ENCODE measurements around the gene LGR4. TPM values are rescaled to one million over a fixed set of nuclear protein-coding genes. Genes with fewer than 3 reads are reported as not detected.
"Not testable (repeated sequence)": the region's sequence is repeated elsewhere in the genome, so short reads cannot be mapped to it uniquely, and the experiment has no call there.

LGR4 gene, protein sequence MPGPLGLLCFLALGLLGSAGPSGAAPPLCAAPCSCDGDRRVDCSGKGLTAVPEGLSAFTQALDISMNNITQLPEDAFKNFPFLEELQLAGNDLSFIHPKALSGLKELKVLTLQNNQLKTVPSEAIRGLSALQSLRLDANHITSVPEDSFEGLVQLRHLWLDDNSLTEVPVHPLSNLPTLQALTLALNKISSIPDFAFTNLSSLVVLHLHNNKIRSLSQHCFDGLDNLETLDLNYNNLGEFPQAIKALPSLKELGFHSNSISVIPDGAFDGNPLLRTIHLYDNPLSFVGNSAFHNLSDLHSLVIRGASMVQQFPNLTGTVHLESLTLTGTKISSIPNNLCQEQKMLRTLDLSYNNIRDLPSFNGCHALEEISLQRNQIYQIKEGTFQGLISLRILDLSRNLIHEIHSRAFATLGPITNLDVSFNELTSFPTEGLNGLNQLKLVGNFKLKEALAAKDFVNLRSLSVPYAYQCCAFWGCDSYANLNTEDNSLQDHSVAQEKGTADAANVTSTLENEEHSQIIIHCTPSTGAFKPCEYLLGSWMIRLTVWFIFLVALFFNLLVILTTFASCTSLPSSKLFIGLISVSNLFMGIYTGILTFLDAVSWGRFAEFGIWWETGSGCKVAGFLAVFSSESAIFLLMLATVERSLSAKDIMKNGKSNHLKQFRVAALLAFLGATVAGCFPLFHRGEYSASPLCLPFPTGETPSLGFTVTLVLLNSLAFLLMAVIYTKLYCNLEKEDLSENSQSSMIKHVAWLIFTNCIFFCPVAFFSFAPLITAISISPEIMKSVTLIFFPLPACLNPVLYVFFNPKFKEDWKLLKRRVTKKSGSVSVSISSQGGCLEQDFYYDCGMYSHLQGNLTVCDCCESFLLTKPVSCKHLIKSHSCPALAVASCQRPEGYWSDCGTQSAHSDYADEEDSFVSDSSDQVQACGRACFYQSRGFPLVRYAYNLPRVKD
- total RNA-seq (10 to 100 TPM; 12.3 to 47.2 (median 33.8) TPM), polyA plus RNA-seq (1 to 10 TPM; 1.5 to 5.1 (median 1.5) TPM)
- long read RNA-seq, donor 1, result 0 reads
- long read RNA-seq, donor 2, full-length matches to known transcripts, result 3 of 3 reads
- long read RNA-seq, donor 2, partial matches to known transcripts, result 0 of 3 reads
- long read RNA-seq, donor 2, other reads (novel, unspliced or antisense), result 0 of 3 reads

- 1 to 2% (median 1%) methylated on average over 24 to 57 of the region's 57 CpGs for WGBS, 5 donors
- Histone ChIP-seq H3K27ac (peak within 1 kb of the TSS; percentile 57 to 89 (median 86)), H3K9me3 (no peaks in the 10 kb centered on the region), H3K27me3 (replicated peaks in 1 of 7) (peaks cover 0 to 19% (median 0%) of the 10 kb centered on the region in 7 donors), H3K4me1 (peaks cover 2 to 53% (median 30%) of the 10 kb centered on the region in 6 donors), H3K36me3 (no peaks in the 10 kb centered on the region), H3K4me3 (peak within 1 kb of the TSS; percentile 69 to 94 (median 80))
- DNase-seq, result peak; percentile 92
- intact Hi-C loops (cut with DNase I; ENCODE audit: low total_unique reads), result loop anchor here (10.0 kb wide), 1 partner anchor 108 kb away; the partner anchor contains the start of gene CCDC34
- TF ChIP-seq POLR2AphosphoS5 (IDR thresholded peaks at IDR 0.05), result peak; percentile 73 to 93 (median 76)
- TF ChIP-seq CTCF (IDR thresholded peaks at IDR 0.05 in 8 of 11, conservative IDR thresholded peaks at IDR 0.05 in 3 of 11), result no peak
- peak in 2 of 3 donors; percentile 6 to 87 for TF ChIP-seq POLR2A (IDR thresholded peaks at IDR 0.05)
Observed at GRCh38 chr11:27472398-27473016, at the start of gene LGR4. LGR4 (minus strand) TSS chr11:27472790; CDS start chr11:27472302, 488 bp downstream.

- WGBS, 5 donors, result 87 to 96% (median 92%) methylated on average over 3 of the region's 3 CpGs
- intact Hi-C loops (cut with DNase I; ENCODE audit: low total_unique reads), result no loop called here
Observed at GRCh38 chr11:27520226-27520625, 47.6 kb upstream of the LGR4 start.

DNA sequence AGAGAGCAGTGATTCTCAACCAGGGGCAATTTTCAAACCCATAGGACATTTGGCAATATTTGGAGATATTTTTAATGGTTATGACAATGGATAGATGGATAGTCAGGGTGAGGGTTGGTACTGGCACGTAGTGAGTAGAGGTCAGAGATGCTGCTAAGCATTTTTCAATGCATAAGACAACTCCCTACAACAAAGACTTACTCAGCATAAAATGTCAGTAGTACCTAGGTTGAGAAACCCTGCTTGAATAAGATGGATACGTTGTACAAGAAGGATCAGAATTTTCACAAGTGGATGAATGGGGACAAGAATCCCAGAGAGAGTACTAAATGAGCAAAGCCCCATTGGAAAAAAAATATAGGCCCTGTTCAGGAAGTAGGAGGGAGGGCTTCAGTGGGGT is 45.9 kb upstream of the LGR4 start:
- Histone ChIP-seq H3K4me3 (no peak overlapping the region), H3K36me3 (no peaks in the 10 kb centered on the region), H3K9me3 (peaks cover 0 to 12% (median 8%) of the 10 kb centered on the region in 8 donors), H3K4me1 (no peaks in the 10 kb centered on the region), H3K27me3 (replicated peaks in 1 of 7) (no peaks in the 10 kb centered on the region), H3K27ac (no peak overlapping the region)
- DNase-seq, result no peak
- TF ChIP-seq POLR2A (IDR thresholded peaks at IDR 0.05) (no peak), POLR2AphosphoS5 (IDR thresholded peaks at IDR 0.05) (no peak)
- intact Hi-C loops (cut with DNase I; ENCODE audit: low total_unique reads), result no loop called here
- WGBS, 5 donors, result 71 to 82% (median 73%) methylated on average over 2 of the region's 2 CpGs

More at GRCh38 chr11:27520226-27520625, 47.6 kb upstream of the LGR4 start:
- no peak for TF ChIP-seq POLR2AphosphoS5 (IDR thresholded peaks at IDR 0.05)
- Histone ChIP-seq H3K27me3 (replicated peaks in 1 of 7) (no peaks in the 10 kb centered on the region), H3K9me3 (peaks cover 0 to 5% (median 2%) of the 10 kb centered on the region in 8 donors), H3K4me3 (no peak overlapping the region), H3K36me3 (no peaks in the 10 kb centered on the region), H3K27ac (no peak overlapping the region), H3K4me1 (no peaks in the 10 kb centered on the region)
- DNase-seq, result no peak

DNA sequence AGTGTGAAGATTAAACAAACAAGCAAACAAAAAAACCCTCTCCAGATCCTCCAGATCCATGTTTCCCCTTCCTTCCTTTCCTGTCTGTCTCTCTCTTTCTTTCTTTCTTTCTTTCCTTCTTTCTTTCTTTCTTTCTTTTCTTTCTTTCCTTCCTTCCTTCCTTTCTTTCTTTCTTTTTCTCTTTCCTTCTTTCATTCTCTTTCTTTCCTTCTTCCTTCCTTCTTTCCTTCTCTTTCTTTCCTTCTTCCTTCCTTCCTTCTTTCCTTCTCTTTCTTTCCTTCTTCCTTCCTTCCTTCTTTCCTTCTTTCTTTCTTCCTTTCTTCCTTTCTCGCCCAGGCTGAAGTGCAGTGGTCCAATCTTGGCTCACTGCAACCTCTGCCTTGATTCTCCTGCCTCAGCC is 44.9 kb upstream of the LGR4 start:
- DNase-seq; H3K36me3 ChIP-seq; H3K4me1 ChIP-seq; intact Hi-C loops (cut with DNase I; ENCODE audit: low total_unique reads); H3K27ac ChIP-seq; H3K4me3 ChIP-seq; H3K27me3 ChIP-seq (replicated peaks in 1 of 7): not testable (repeated sequence)
- 83 to 97% (median 88%) methylated on average over 1 of the region's 1 CpG for WGBS, 5 donors
- H3K9me3 ChIP-seq, result peaks cover 0 to 12% (median 8%) of the 10 kb centered on the region in 8 donors

GRCh38 chr11:27514558-27514957 is 42.0 kb upstream of the LGR4 start:
- H3K36me3 ChIP-seq, result no peaks in the 10 kb centered on the region
- intact Hi-C loops (cut with DNase I; ENCODE audit: low total_unique reads), result no loop called here
- no peak for TF ChIP-seq POLR2AphosphoS5 (IDR thresholded peaks at IDR 0.05)
- no peak for TF ChIP-seq POLR2A (IDR thresholded peaks at IDR 0.05)
- TF ChIP-seq CTCF (IDR thresholded peaks at IDR 0.05 in 8 of 11, conservative IDR thresholded peaks at IDR 0.05 in 3 of 11), result no peak
- peaks cover 0 to 12% (median 8%) of the 10 kb centered on the region in 8 donors for H3K9me3 ChIP-seq
- H3K27ac ChIP-seq, result no peak overlapping the region
- no peaks in the 10 kb centered on the region for H3K27me3 ChIP-seq (replicated peaks in 1 of 7)
- no peaks in the 10 kb centered on the region for H3K4me1 ChIP-seq
- WGBS, 5 donors, result 84 to 91% (median 87%) methylated on average over 4 of the region's 4 CpGs
- no peak overlapping the region for H3K4me3 ChIP-seq
- no peak for DNase-seq
